GM21529 (cell line): ENCODE measurements around the gene GLT8D1.
"Not testable (repeated sequence)": the region's sequence is repeated elsewhere in the genome, so short reads cannot be mapped to it uniquely, and the experiment has no call there.

Experiments used
- ATAC-seq: cut with Tn5 transposase; IDR thresholded peaks from one replicate; pipeline ENCODE4 v1.9.1; 2021; ENCODE audit not compliant: unreplicated experiment

Gene GLT8D1

DNA sequence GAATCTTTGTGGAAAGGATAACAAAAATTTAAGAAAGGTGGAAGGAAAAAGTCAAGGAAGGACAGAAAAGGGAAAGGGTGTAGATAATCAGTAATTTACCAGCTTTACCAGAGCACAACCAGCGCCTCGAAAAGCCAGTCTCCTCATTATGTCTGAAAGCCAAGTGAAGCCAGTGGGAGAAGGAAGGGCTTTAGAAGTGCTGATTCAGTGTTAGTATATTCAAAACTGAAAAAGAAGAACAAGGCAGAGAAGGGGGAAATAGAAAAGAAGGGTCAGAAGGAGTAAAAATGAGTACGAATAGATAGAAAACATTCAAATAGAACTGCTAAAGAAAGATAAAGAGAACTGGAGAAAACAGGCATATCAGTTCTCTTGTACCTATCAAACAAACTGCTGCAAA is 24.0 kb downstream of the GLT8D1 start:
- ATAC-seq: no peak

DNA sequence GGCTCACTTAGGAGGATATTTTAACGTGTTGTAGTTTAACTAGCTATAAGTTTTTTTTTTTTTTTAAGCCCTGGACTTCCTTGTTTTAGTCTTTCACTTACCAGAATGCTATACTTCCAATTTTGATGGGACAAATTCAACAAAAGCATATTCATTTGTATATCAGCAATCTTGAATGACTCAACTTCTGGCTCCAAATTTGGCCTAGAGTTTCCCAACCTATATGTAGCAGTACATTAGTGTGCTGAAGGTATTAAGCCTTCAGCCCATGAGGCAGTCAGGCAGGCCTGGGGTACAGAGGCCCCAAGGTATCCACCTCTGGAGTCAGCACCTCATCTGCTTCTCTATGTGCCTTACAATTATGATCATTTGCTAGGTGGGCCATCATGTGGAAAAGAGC is 25.8 kb downstream of the GLT8D1 start:
- no peak for ATAC-seq

DNA sequence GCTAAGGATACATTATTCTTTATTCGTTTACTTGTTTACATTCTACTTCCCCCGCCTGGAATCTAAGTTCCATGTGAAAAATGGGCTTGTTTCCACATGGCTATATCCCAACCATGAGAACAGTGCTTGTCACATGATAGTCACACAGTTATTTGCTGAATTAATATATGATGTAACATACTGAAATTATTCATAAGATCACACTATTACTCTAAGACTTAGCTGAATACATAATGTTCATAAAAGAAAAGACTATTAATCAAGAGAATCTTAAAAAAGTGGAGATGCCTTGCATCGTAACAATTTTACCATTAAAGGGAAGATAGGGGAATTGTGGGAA is 26.4 kb downstream of the GLT8D1 start:
- ATAC-seq: no peak

DNA sequence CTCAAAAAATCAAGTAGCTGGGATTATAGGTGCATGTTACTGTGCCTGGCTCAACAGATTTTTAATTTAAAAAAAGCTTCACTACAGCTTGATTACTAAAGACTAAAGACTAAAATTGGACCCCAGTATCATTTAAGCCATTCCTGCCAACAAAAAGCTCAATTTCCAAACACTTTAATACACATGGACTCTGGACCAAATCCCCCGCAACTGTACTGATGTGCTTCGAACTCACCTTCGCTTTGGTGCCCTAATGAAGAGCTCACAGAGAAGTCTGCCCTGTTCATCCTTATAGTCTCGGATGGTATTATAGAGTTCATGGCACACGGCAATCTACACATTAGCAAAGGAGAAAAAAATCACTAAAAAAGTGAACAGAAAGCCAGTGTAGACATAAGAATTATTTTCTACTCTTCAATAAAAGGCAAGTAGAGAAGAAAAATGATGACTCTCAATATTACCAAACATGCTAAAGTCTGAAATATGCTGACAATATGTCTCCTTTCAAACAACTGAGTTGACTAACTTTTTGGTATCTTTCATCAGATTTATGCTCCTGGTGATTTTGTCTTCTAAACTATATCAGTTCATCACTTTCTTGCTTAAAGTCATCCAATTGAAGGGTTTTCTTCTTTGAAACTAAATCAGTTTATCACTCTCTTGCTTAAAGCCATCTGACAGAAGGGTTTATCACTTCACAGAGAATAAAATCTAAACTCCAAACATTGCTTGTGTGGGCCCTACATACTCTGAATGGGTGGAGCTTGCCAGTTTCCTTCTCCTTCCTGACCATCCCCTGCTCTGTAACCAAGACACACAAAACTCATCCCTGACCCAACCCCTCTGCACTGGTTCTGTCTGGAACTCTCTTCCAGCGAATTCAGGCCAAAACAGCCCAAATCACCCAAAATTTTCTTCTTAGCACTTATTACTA is 27.1 kb downstream of the GLT8D1 start:
- ATAC-seq: no peak

DNA sequence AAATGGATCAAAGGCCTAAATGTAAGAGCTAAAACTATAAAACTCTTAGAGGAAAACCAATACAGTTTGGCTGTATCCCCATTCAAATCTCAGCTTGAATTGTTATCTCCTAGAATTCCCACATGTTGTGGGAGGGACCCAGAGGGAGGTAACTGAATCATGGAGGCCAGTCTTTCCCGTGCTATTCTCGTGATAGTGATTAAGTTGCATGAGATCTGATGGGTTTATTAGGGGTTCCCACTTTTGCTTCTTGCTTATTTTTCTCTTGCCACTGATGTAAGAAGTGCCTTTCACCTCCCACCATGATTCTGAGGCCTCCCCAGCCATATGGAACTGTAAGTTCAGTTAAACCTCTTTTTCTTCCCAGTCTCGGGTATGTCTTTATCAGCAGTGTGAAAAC is 29.4 kb downstream of the GLT8D1 start:
- ATAC-seq: not testable (repeated sequence)

DNA sequence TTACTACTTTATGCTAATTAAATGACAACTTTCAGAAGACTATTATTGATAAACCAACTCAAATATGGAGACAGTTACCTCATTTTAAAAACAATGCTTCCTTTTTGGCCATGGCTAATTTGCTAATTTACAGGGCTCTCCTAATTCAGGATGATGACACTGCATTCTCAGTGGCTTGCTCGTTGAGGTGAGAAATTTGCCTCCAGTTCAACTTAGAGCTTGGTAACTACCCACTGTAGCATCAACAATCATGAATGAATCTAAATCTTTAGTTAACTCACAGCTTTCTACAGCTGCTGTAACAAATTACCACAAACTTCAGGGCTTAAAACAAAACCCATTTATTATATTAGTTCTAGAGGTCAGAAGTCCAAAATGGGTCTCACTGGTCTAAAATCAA is 33.9 kb downstream of the GLT8D1 start:
- ATAC-seq: no peak

DNA sequence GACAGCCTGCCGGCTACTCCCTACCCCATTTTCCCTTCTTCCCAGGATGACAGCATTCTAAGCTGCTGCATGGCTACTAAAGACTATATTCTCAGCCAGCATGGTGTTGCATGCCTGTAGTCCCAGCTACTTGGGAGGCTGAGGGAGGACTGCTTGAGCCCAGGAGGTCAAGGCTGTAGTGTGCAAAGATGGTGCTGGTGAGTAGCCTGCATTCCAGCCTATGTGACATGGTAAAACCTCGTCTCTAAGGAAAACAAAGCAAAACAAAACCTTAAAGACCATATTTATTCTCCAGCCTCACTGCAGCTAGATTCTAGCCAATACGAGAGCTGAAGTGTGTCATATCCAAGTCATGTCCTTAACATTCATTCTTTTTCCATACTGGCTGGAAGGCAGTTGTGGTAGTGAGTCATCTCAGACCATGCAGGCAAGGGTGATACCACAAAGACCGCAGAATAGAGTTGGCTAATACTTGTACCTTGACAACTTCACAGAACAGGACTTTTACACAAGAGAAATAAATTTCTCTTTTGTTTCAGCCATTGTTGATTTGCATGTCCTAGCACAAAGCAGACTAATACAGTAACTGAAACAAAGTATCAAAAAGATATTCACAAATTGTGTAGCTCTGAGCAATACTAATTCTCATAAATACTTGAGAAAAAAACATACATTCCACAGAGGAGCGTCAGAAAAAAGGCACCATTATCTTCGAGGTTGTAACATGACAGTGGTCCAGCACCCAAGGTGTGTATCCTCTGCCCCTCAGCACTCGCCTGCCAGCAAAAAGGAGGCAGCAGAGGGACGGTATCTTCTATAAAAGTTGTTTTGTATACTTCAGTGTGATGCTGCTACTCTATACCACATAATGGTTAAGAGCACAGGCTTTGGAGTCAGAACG is 34.7 kb downstream of the GLT8D1 start:
- peak; percentile 89 for ATAC-seq

DNA sequence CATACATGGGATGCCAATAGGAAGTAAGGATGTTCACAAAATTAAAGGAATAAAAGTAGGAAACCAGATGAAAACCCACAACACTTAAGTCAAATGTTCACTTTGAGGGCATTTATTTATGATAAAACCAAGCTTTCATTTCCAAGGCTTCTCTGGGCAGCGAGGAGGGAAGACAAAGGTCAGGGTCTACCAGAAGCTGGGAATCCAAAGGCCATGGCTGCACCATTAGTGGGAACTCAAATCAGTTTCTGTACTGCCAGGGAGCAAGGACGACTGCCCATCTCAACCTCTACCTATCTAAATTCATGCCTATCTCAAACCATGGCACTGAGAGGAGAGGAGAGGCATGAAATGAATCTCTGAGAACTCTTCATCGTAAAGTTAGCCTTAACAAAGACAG is 42.5 kb downstream of the GLT8D1 start:
- no peak for ATAC-seq

DNA sequence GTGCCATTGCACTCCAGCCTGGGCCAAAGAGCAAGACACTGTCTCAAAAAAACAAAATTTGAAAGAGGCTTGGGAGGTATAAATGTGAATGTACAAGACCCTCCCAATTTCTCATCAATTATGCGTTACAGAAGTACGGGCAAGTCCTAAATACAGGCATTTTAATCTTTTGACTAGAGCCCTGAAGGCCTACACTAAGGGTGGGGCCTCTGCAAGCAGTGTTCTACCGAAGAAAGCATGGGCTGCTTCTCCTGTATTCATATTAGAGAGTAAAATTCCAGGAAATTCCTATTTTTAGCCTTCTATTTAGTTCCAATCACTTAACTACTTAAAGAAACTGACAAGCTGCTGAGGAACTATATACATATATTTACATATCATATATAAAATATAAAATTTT is 45.5 kb downstream of the GLT8D1 start:
- no peak for ATAC-seq

DNA sequence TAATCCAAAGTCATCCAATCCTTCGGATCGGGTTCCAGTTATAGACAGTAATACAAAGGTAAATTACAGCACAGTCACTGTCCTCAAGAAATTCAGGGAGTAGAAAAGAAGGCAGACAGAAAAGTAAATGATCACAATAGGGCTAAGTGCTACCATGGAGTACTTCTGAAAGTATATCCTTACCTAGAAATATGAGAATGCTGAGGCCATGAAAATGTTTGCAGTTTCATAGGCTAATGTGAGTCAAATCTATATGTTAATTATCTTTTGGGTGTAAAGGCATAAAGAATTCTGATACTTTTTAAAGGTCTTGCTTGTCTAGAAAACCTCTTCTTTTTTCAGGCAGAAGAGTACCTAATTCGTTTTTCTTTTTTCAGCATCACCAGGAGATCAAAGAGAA is 49.7 kb downstream of the GLT8D1 start:
- no peak for ATAC-seq

DNA sequence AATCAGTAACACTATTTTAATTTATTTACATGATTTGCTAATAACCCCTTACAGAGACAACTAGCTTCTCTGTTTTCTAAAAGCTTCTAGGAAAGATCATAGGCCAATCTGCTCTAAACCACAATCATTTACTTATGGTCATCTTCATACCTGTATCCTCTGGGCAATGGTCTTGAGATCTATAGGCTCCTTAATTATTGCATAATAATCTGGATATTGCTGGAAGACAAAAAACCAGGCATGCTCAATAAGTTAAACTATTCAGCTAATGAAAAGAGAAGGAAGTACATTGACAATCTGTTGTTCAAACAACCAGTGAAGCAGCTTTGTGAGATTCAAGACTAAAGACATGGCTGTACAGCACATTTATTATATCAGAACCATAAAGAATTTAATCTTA is 54.0 kb downstream of the GLT8D1 start:
- no peak for ATAC-seq

DNA sequence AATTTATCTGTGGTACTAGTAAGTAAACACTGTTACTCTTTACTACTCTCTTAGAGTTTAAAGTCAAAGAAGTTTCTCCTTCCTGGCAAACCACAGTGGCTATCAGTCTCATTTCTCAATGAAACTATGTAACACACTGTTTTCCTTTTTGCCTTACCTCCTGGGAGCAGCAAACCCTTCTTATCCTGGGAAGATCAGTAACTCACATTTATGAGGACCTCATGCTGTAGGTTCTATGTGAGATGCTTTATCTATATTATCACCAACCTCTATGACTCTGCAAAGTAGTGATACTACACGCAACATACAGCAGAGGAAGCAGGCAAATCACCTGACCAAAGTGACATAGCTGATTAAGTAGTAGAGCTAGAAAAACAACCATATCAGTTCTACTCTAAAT is 55.2 kb downstream of the GLT8D1 start:
- no peak for ATAC-seq

DNA sequence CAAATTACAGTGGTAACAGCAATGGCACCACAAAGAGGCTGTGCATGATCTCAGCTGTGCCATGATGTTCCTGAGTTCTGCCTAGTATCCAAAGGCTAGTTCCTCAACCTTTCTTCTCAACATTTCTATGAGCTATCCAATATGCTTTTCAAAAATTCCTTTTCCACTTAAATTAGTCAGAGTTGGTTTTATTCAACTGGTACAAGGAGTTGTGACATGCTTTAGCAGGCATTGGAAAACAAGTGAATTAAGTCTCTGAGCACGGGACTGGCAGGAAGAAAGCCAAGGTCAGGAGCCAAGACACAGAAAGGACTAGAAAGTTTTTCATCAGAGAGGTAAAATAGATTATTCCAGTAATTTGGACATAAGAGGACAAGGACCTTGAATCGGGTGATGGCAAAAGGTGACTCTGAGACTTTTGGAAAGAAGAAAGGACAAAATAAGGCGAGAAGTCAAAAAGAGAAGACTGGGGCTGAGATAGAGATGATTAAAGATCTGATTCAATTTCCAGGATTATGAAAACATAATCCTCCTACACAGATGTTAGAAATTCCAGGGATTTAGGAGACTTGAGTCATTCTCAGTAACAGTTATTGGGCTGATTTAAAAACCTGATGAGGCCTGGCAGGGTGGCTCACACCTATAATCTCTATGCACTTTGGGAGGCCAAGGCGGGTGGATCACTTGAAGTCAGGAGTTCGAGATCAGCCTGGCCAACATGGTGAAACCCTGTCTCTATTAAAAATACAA is 56.0 kb downstream of the GLT8D1 start:
- ATAC-seq: no peak

DNA sequence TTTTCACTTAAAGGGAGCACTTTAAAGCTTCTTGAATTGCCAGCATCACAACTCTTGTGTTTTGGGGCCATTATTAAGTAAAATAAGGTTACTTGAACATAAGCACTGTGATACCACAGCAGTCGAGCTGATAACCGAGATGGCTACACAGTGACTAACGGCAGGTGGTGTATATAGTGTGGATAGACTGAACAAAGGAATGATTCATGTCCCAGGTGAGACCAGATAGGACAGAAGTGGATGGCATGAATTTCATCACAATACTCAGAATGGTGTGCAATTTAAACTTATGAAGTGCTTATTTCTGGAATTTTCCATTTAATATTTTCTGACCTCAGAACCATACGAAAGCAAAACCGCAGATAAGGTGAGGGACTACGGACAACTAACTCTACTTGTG is 60.0 kb downstream of the GLT8D1 start:
- ATAC-seq: no peak
